ENCODE data around the gene SPRR2G.

GRCh38 chr1:153119491-153119971 is 31.2 kb downstream of the SPRR2G start:
- TF ChIP-seq CTCF (IDR thresholded peaks at IDR 0.05) (no peak), EP300 (IDR thresholded peaks at IDR 0.05) (no peak)

Data from ovary (tissue), 3 donors.